Measurements from ENCODE around the gene AKAP13.
"Not testable (repeated sequence)": the region's sequence is repeated elsewhere in the genome, so short reads cannot be mapped to it uniquely, and the experiment has no call there.

The AKAP13 gene

GRCh38 chr15:85480923-85481322 lies 100.5 kb downstream of the AKAP13 start:
- DNase-seq (ENCODE audit: low spot score), result no peak

GRCh38 chr15:85481543-85481942 lies 101.1 kb downstream of the AKAP13 start:
- not testable (repeated sequence) for DNase-seq (ENCODE audit: low spot score)

- DNase-seq (ENCODE audit: low spot score), result peak; percentile 27
These were observed 102.5 kb downstream of the AKAP13 start for GRCh38 chr15:85482894-85483293.

GRCh38 chr15:85483955-85484354 lies 103.6 kb downstream of the AKAP13 start:
- DNase-seq (ENCODE audit: low spot score), result not testable (repeated sequence)

GRCh38 chr15:85484923-85485322 lies 104.5 kb downstream of the AKAP13 start:
- not testable (repeated sequence) for DNase-seq (ENCODE audit: low spot score)

- DNase-seq (ENCODE audit: low spot score), result peak; percentile 43
These were observed 105.7 kb downstream of the AKAP13 start for GRCh38 chr15:85485956-85486567.

GRCh38 chr15:85487796-85488195 lies 107.4 kb downstream of the AKAP13 start:
- not testable (repeated sequence) for DNase-seq (ENCODE audit: low spot score)

GRCh38 chr15:85488997-85489396 lies 108.6 kb downstream of the AKAP13 start:
- no peak for DNase-seq (ENCODE audit: low spot score)

- no peak for DNase-seq (ENCODE audit: low spot score)
These were observed 109.5 kb downstream of the AKAP13 start for GRCh38 chr15:85489773-85490493.

GRCh38 chr15:85490856-85491255 lies 110.5 kb downstream of the AKAP13 start:
- no peak for DNase-seq (ENCODE audit: low spot score)

GRCh38 chr15:85491691-85492090 lies 111.3 kb downstream of the AKAP13 start:
- no peak for DNase-seq (ENCODE audit: low spot score)

GRCh38 chr15:85492406-85492805 lies 112.0 kb downstream of the AKAP13 start:
- DNase-seq (ENCODE audit: low spot score), result no peak

GRCh38 chr15:85493260-85493659 lies 112.9 kb downstream of the AKAP13 start:
- DNase-seq (ENCODE audit: low spot score), result no peak

GRCh38 chr15:85494048-85494777 lies 113.8 kb downstream of the AKAP13 start:
- DNase-seq (ENCODE audit: low spot score), result peak; percentile 70

GRCh38 chr15:85495096-85495495 lies 114.7 kb downstream of the AKAP13 start:
- DNase-seq (ENCODE audit: low spot score), result no peak

GRCh38 chr15:85495544-85495943 lies 115.1 kb downstream of the AKAP13 start:
- no peak for DNase-seq (ENCODE audit: low spot score)

- DNase-seq (ENCODE audit: low spot score), result no peak
These were observed 115.7 kb downstream of the AKAP13 start for GRCh38 chr15:85496151-85496550.

- no peak for DNase-seq (ENCODE audit: low spot score)
These were observed 116.3 kb downstream of the AKAP13 start for GRCh38 chr15:85496551-85497171.

- no peak for DNase-seq (ENCODE audit: low spot score)
These were observed 116.8 kb downstream of the AKAP13 start for GRCh38 chr15:85497172-85497569.

GRCh38 chr15:85498471-85498870 lies 118.1 kb downstream of the AKAP13 start:
- no peak for DNase-seq (ENCODE audit: low spot score)

- no peak for DNase-seq (ENCODE audit: low spot score)
These were observed 119.0 kb downstream of the AKAP13 start for GRCh38 chr15:85499371-85499887.

GRCh38 chr15:85500060-85500708 lies 119.8 kb downstream of the AKAP13 start:
- no peak for DNase-seq (ENCODE audit: low spot score)

Measured in hepatic stellate cell (primary cell).